GM12874 (cell line): ENCODE results near the gene TNFRSF18.

Experiments used
- TF ChIP-seq, protein P1 (sequence below): IDR thresholded peaks from 2 replicates; pipeline ENCODE4 v1.5.1; 2011; ENCODE audit warnings: low read depth, mild to moderate bottlenecking, control low read depth, low read length, moderate library complexity; ENCODE audit not compliant: insufficient read depth

Gene TNFRSF18

DNA sequence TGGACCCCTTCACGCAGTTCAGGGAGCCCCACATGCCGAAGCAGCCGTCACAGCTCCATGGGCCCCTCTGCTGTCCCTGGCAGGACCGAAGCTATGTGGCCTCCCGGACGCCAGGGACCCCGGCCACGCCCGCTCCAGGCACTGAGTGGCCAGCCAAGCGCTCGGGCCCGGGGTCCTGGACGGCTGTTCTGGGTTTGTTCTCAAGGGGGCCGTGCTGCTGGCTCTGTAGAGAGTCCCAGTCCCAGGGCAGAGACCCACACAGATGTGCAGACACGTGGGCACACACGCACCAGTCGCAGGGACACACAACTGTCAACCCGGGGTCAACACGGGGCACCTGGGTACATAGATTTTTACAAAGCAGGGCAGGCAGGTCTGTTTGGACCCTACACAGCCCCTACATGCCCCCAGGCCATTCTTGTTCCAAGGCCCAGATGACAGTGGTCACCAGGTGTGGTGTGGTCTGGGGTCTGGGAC is 32.3 kb upstream of the TNFRSF18 start:
- TF ChIP-seq, protein P1, sequence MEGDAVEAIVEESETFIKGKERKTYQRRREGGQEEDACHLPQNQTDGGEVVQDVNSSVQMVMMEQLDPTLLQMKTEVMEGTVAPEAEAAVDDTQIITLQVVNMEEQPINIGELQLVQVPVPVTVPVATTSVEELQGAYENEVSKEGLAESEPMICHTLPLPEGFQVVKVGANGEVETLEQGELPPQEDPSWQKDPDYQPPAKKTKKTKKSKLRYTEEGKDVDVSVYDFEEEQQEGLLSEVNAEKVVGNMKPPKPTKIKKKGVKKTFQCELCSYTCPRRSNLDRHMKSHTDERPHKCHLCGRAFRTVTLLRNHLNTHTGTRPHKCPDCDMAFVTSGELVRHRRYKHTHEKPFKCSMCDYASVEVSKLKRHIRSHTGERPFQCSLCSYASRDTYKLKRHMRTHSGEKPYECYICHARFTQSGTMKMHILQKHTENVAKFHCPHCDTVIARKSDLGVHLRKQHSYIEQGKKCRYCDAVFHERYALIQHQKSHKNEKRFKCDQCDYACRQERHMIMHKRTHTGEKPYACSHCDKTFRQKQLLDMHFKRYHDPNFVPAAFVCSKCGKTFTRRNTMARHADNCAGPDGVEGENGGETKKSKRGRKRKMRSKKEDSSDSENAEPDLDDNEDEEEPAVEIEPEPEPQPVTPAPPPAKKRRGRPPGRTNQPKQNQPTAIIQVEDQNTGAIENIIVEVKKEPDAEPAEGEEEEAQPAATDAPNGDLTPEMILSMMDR: no peak

DNA sequence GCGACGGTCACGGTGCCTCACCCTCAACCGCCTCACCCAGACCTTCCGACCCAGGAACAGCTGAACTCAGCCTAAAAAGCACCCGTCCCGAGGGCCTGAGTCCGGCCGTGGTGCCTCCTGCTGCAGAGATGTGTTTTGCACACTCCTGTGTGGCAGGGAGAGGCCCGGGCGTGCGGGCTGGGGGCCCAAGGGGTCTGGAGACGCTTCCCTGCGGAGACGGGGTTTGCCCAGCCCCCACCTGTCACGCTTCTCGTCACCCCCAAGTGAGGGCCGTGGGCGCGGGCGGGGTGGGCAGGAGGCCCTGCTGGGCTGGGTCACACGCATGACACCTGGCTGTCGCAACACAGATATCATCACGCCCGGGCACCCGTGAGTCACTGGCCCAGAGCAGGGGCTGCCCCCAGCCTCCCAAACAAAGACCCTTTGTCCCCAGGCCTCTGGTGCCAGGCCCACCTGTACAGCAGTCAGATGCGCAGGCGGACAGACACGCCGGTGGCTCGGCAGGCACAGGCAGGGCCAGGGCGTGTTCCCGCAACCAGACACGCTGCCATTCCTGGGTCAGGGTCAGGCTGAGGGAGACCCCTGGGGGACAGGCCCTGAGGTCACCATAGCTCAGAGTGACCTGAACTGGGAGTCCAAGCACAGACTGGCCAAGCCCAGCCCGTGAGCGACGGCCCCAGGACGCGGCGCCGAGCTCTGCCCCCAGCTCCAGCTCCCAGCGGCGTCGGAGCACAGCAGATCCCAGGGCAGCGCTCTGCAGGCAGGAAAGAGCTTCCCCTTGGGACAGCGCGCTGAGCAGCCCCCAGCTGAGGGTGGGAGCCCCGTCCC is 31.7 kb upstream of the TNFRSF18 start:
- TF ChIP-seq, protein P1: no peak

DNA sequence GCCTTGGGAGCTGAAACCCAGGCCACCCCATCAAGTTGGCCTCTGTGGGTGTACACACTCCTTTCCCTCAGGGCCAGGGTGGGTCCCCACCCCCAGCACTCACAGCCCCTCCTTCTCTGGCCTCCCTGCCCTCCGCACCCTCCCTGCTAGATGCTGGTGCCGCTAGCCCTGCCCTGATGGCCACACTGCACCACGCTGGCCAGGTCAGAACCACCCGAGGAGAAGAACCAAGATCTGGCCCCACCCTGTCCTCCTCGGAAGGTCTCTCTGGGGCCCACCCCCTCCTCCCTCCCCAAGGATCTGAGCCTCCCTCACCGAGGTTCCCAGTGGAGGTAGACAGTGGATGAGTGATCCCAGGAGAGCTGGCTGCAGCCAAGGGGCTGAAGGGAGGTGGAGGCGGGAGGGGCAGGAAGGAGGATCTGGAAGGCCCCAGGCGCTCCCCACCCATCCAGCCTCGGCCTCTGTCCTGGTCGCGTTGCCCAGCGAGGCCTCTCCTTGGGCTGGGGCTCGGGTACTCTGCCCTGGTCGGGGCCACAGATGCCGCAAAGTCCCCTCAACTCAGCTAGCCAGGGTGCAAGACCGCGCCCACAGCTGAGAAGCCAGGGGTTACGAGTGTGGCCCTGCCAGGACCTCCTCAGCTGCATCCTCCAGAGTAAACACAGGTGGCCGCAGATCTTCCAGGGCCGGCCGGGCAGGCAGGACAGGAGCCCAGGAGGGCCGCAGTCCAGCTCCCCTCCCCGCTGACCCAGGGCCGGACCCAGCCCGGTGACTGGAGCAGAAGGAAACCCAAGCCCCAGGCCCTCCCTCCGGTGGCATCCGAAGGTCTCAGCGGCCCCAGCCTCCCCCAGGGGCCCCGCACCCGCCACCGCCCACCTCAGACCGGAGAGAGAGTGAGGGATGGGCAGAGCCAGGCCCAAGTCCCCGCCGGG is 30.8 kb upstream of the TNFRSF18 start:
- TF ChIP-seq, protein P1: no peak

DNA sequence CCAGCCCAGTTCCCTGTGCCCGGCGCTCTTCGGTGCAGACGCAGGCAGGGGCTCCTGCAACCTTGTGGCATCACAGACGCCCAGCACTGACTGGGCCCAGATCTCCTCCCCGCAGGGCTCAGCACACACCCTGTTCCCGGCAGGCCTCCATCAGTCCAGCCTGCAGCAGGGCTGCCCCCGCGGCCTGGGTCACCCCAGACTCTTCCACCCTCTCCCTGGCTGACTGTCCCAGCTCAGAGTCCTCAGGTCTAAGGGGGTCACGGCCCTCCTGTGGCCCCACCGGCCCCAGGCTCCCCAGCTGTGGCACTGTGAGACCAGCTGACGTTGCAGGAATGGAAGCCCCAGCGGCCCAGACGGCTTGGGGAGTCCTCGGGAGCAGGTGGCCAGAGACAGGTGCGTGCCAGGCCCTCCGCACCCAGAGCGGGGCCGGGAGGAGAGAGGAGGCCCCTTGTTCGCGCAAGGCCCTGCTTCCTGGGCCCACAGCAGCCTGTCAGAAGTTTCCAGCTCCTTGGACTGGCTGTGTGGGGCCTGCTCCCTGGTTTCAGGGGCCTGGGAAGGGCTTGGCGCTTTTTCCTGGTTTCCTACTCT is 29.9 kb upstream of the TNFRSF18 start:
- TF ChIP-seq, protein P1: no peak

DNA sequence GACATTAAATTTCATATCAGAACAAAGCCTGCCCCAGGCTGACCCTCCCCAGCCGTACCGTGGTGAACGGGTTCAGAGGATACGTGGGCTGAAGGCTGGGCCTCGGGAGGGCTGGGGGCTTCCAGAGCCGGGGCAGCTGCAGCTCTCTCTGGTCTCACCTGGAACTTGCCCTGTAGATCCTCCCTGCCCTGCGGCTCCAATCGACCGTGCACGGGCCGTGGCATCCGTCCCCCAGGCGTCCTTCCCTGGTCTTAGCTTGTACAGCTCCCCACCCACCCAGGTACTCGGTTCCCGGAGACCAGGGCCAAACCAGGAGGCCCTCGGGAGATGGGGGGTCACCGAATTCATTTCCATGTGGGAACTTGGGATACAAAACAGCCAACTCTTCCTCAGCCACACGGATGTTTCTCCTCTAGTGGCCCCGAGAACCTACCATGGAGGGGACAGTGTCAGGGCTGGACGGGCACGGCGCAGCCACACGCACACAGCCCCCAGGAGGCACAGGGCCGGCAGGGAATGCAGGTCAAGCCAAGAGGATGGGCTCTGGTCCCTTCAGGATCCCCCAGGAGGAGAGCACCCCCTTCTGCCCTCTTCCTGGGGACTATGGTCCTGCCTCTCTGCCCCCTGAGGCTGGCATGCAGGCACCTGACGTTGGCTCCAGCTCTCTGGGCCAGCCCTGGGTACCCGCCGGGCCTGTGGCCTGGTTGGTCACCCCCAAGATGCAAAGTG is 28.8 kb upstream of the TNFRSF18 start:
- TF ChIP-seq, protein P1: no peak

DNA sequence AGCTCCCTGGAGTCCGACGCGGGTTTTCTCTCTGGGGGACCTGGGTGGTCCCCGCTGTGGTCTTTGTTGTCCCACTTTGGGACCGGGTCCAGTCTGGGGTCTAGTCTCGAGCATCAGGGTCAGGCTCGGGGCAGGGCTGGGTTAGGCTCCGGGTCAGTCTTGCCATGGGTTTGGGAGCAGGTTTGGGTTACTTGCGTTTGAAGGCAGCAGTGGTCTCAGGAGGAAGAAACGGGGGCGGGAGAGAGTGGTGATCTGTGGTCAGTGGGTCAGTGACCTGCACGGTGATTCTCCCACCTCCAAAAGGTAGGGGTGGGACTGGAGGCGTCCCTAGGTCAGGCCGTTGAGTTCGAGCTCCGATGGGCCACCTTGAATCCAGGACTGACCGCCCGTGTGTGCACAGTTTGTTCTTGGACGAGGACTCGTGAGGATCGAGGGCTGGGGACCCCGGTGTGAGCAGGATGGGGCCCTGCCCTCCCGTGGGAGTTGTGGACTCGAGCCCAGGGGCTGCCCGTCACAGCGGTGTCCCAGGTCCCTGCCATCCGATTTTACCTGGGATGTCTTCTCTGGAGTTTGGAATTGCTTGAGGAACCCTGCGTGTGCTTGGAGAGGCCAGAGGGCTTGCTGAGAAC is 27.9 kb upstream of the TNFRSF18 start:
- TF ChIP-seq, protein P1: no peak
